Measurements from ENCODE around the gene ZRANB3.
A peak's percentile ranks its signal among the peaks of the same experiment; 100 is the strongest.

DNA sequence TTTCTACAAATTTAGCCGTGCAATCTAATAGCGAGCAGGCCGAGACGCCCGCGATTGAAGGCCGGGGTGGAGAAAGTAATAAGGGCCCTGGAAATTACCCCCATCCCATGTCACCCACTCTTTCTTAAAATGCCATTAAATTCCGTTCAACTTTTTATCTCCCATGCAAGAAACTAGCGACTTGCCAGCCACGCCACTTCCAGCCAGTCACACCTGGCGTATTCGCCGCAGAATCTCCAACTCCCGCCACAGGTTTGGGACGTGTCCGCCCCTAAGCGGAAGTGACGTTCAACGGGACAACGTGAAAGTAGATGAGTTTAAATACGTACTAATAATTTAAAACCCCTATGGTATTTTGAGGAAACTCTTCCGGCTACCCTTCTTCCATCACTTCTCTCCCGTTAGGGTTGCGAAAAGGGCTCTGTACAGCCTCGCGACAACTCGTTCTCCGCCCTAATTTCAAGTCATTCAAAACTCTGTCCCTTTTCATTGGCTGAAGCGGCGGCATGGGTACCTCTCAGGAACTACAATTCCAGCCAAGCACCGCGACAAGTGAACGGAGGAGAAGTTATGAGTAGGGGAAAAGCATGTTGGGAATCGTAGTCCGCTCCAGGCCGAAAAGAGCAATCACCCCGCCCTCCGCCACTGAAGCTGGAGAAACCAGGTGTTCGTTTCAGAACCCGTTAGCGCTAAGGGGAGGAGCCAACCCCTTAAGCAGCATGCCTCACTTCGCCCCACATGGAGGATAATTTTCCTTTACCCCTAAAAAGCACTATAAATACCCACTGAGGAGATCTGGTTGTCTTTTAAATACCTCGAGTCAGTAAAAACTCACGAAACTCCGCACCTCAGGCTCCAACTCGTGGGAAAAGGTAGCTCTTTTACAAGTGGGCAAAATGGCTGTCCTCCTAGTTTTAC lies at the start of gene ZRANB3:
- TF ChIP-seq POLR2A (IDR thresholded peaks at IDR 0.05; ENCODE audit: low read length) (peak; percentile 65), GATA1 (IDR thresholded peaks at IDR 0.05; ENCODE audit: low read depth, low read length) (no peak)
